ENCODE results near the gene GIMAP8. TPM values are rescaled to one million over a fixed set of nuclear protein-coding genes. Genes with fewer than 3 reads are reported as not detected.
"Not testable (repeated sequence)": the region's sequence is repeated elsewhere in the genome, so short reads cannot be mapped to it uniquely, and the experiment has no call there.

GIMAP8 gene
- polyA plus RNA-seq, 1 experiment = not detected

GRCh38 chr7:150481186-150481920, 30.9 kb downstream of the GIMAP8 start:
- POLR2A ChIA-PET = no interaction called here
- peaks cover 7% of the 10 kb centered on the region for H3K9me3 ChIP-seq (ENCODE audit: control insufficient read depth, insufficient read depth, low read length)
- TF ChIP-seq CTCF (IDR thresholded peaks at IDR 0.05; ENCODE audit: low read depth, low read length) = no peak
- no peaks in the 10 kb centered on the region for H3K27me3 ChIP-seq (ENCODE audit: control insufficient read depth, insufficient read depth, low read length)
- CTCF ChIA-PET = no interaction called here
- no peak overlapping the region for H3K27ac ChIP-seq (ENCODE audit: low read depth, low read length)
- DNase-seq (ENCODE audit: low read depth, low spot score) = no peak
- no peak overlapping the region for H3K4me3 ChIP-seq (ENCODE audit: low read depth, low read length)

- Histone ChIP-seq H3K27me3 (ENCODE audit: control insufficient read depth, insufficient read depth, low read length) (no peaks in the 10 kb centered on the region), H3K27ac (ENCODE audit: low read depth, low read length) (no peak overlapping the region), H3K4me3 (ENCODE audit: low read depth, low read length) (no peak overlapping the region), H3K9me3 (ENCODE audit: control insufficient read depth, insufficient read depth, low read length) (peaks cover 10% of the 10 kb centered on the region)
- TF ChIP-seq CTCF (IDR thresholded peaks at IDR 0.05; ENCODE audit: low read depth, low read length) = no peak
- POLR2A ChIA-PET = no interaction called here
- CTCF ChIA-PET = no interaction called here
- no peak for DNase-seq (ENCODE audit: low read depth, low spot score)
Observed at GRCh38 chr7:150481922-150482321, 31.5 kb downstream of the GIMAP8 start.

- POLR2A ChIA-PET; H3K27ac ChIP-seq (ENCODE audit: low read depth, low read length); DNase-seq (ENCODE audit: low read depth, low spot score); CTCF ChIA-PET; H3K9me3 ChIP-seq (ENCODE audit: control insufficient read depth, insufficient read depth, low read length); H3K4me3 ChIP-seq (ENCODE audit: low read depth, low read length); H3K27me3 ChIP-seq (ENCODE audit: control insufficient read depth, insufficient read depth, low read length): not testable (repeated sequence)
Observed at GRCh38 chr7:150483514-150483913, 33.1 kb downstream of the GIMAP8 start.

GRCh38 chr7:150484071-150484470, 33.6 kb downstream of the GIMAP8 start:
- POLR2A ChIA-PET, CTCF ChIA-PET: not testable (repeated sequence)

GRCh38 chr7:150487625-150488024, 37.2 kb downstream of the GIMAP8 start:
- POLR2A ChIA-PET = no interaction called here
- no peak overlapping the region for H3K27ac ChIP-seq (ENCODE audit: low read depth, low read length)
- H3K27me3 ChIP-seq (ENCODE audit: control insufficient read depth, insufficient read depth, low read length) = no peaks in the 10 kb centered on the region
- no peak overlapping the region for H3K4me3 ChIP-seq (ENCODE audit: low read depth, low read length)
- no peak for DNase-seq (ENCODE audit: low read depth, low spot score)
- CTCF ChIA-PET = no interaction called here
- peaks cover 7% of the 10 kb centered on the region for H3K9me3 ChIP-seq (ENCODE audit: control insufficient read depth, insufficient read depth, low read length)
- TF ChIP-seq CTCF (IDR thresholded peaks at IDR 0.05; ENCODE audit: low read depth, low read length) = no peak

More at GRCh38 chr7:150484071-150484470, 33.6 kb downstream of the GIMAP8 start:
- H3K27me3 ChIP-seq (ENCODE audit: control insufficient read depth, insufficient read depth, low read length); H3K4me3 ChIP-seq (ENCODE audit: low read depth, low read length); H3K9me3 ChIP-seq (ENCODE audit: control insufficient read depth, insufficient read depth, low read length); DNase-seq (ENCODE audit: low read depth, low spot score); H3K27ac ChIP-seq (ENCODE audit: low read depth, low read length): not testable (repeated sequence)

- H3K9me3 ChIP-seq (ENCODE audit: control insufficient read depth, insufficient read depth, low read length) = peaks cover 7% of the 10 kb centered on the region
- ChIA-PET POLR2A (no interaction called here), CTCF (no interaction called here)
- TF ChIP-seq CTCF (IDR thresholded peaks at IDR 0.05; ENCODE audit: low read depth, low read length) = no peak
- no peak for DNase-seq (ENCODE audit: low read depth, low spot score)
- no peak overlapping the region for H3K4me3 ChIP-seq (ENCODE audit: low read depth, low read length)
- H3K27me3 ChIP-seq (ENCODE audit: control insufficient read depth, insufficient read depth, low read length) = no peaks in the 10 kb centered on the region
- H3K27ac ChIP-seq (ENCODE audit: low read depth, low read length) = no peak overlapping the region
Observed at GRCh38 chr7:150489782-150490181, 39.4 kb downstream of the GIMAP8 start.

GRCh38 chr7:150493442-150493841, 43.0 kb downstream of the GIMAP8 start:
- CTCF ChIA-PET; H3K27ac ChIP-seq (ENCODE audit: low read depth, low read length); DNase-seq (ENCODE audit: low read depth, low spot score); H3K4me3 ChIP-seq (ENCODE audit: low read depth, low read length); H3K27me3 ChIP-seq (ENCODE audit: control insufficient read depth, insufficient read depth, low read length); H3K9me3 ChIP-seq (ENCODE audit: control insufficient read depth, insufficient read depth, low read length); POLR2A ChIA-PET: not testable (repeated sequence)

Data from AG04450 (cell line).